NCI-H2029 (cell line): Measurements from ENCODE around the gene MAGI2.
"Not testable (repeated sequence)": the region's sequence is repeated elsewhere in the genome, so short reads cannot be mapped to it uniquely, and the experiment has no call there.

Experiments
- DNase-seq: peaks from one replicate; lab custom pipeline; 2025; lab: John Stamatoyannopoulos, UW

Gene MAGI2

GRCh38 chr7:78636727-78637126 is 816.7 kb downstream of the MAGI2 start:
- no peak for DNase-seq

GRCh38 chr7:78635026-78635793 is 818.3 kb downstream of the MAGI2 start:
- no peak for DNase-seq

- no peak for DNase-seq
Observed at GRCh38 chr7:78634093-78634492, 819.4 kb downstream of the MAGI2 start.

- no peak for DNase-seq
Observed at GRCh38 chr7:78620920-78621319, 832.5 kb downstream of the MAGI2 start.

GRCh38 chr7:78616539-78616938 is 836.9 kb downstream of the MAGI2 start:
- no peak for DNase-seq

- no peak for DNase-seq
Observed at GRCh38 chr7:78609281-78609680, 844.2 kb downstream of the MAGI2 start.

GRCh38 chr7:78607099-78607498 is 846.4 kb downstream of the MAGI2 start:
- no peak for DNase-seq

- DNase-seq, result no peak
Observed at GRCh38 chr7:78605119-78605518, 848.3 kb downstream of the MAGI2 start.

GRCh38 chr7:78601728-78602127 is 851.7 kb downstream of the MAGI2 start:
- DNase-seq, result no peak

GRCh38 chr7:78594156-78594555 is 859.3 kb downstream of the MAGI2 start:
- no peak for DNase-seq

GRCh38 chr7:78588393-78588792 is 865.1 kb downstream of the MAGI2 start:
- no peak for DNase-seq

- no peak for DNase-seq
Observed at GRCh38 chr7:78587443-78588044, 865.9 kb downstream of the MAGI2 start.

- DNase-seq, result no peak
Observed at GRCh38 chr7:78585980-78586379, 867.5 kb downstream of the MAGI2 start.

- DNase-seq, result no peak
Observed at GRCh38 chr7:78578686-78579085, 874.8 kb downstream of the MAGI2 start.

- DNase-seq, result not testable (repeated sequence)
Observed at GRCh38 chr7:78577174-78577952, 876.1 kb downstream of the MAGI2 start.

GRCh38 chr7:78576236-78576635 is 877.2 kb downstream of the MAGI2 start:
- no peak for DNase-seq

- DNase-seq, result no peak
Observed at GRCh38 chr7:78571292-78571691, 882.2 kb downstream of the MAGI2 start.

- no peak for DNase-seq
Observed at GRCh38 chr7:78568690-78569089, 884.8 kb downstream of the MAGI2 start.

GRCh38 chr7:78567836-78568235 is 885.6 kb downstream of the MAGI2 start:
- no peak for DNase-seq

GRCh38 chr7:78565784-78566183 is 887.7 kb downstream of the MAGI2 start:
- DNase-seq, result no peak

GRCh38 chr7:78563191-78563590 is 890.3 kb downstream of the MAGI2 start:
- no peak for DNase-seq

- no peak for DNase-seq
Observed at GRCh38 chr7:78562191-78562590, 891.3 kb downstream of the MAGI2 start.

GRCh38 chr7:78558566-78558965 is 894.9 kb downstream of the MAGI2 start:
- DNase-seq, result no peak
